B cell (primary cell): ENCODE results near the gene PFN3. TPM values are rescaled to one million over a fixed set of nuclear protein-coding genes. Genes with fewer than 3 reads are reported as not detected.

ENCODE experiments used
- ATAC-seq: fragments of 200-7000 bp; cut with Tn5 transposase; one replicate; pipeline ENCODE4 v1.10.0; 2021; ENCODE audit warnings: low read depth, mild to moderate bottlenecking, moderate number of reproducible peaks, moderate library complexity
- CTCF ChIA-PET: fragments of 350-600 bp; sonication (Branson Sonifier 250); formaldehyde crosslinking; loops from one replicate; lab custom pipeline; 2021; ENCODE audit warnings: antibody characterized with exemption, inconsistent platforms; lab: Charles Lee
- POLR2A ChIA-PET: fragments of 350-600 bp; sonication (Branson Sonifier 250); formaldehyde crosslinking; loops from one replicate; lab custom pipeline; 2021; ENCODE audit warnings: antibody characterized with exemption; lab: Charles Lee
- DNase-seq: peaks from one replicate; pipeline ENCODE4 v3.0.0; 2013
- H2AFZ ChIP-seq: 2 replicates; pipeline ENCODE4 v1.6.1; 2012; ENCODE audit warnings: mild to moderate bottlenecking, low read depth, low read length; ENCODE audit not compliant: insufficient read depth, poor library complexity, severe bottlenecking
- H3K27ac ChIP-seq, 2 donors: 1 replicate in 1 of 2; 2 replicates in 1 of 2; pipeline ENCODE4 v1.5.1; 2012 to 2013; ENCODE audit warnings: low read length in 2 of 2, mild to moderate bottlenecking in 2 of 2, moderate library complexity in 1 of 2
- H3K27me3 ChIP-seq, 4 experiments: fragments of 200-600 bp in 1 of 4; sonication (generic) in 1 of 4; replicated peaks in 1 of 4; 1 replicate in 2 of 4; 2 replicates in 2 of 4; pipeline versions ENCODE4 v1.6.1 to v1.7.0; 2013 to 2016; ENCODE audit warnings: low read length in 3 of 4, mild to moderate bottlenecking in 2 of 4, mixed read lengths in 1 of 4, moderate library complexity in 1 of 4; ENCODE audit not compliant: insufficient read depth in 4 of 4, control insufficient read depth in 3 of 4; ENCODE audit errors: control extremely low read depth in 1 of 4
- H3K36me3 ChIP-seq, 2 experiments: replicated peaks in 1 of 2; 1 replicate in 1 of 2; 2 replicates in 1 of 2; pipeline versions ENCODE4 v1.6.1 to v1.7.1; 2013; ENCODE audit warnings: low read length in 1 of 2; ENCODE audit not compliant: insufficient read depth in 2 of 2, control insufficient read depth in 1 of 2; ENCODE audit errors: control extremely low read depth in 1 of 2, extremely low read depth in 1 of 2
- H3K4me1 ChIP-seq, 2 donors: fragments of 200-600 bp in 1 of 2; sonication (generic) in 1 of 2; 1 replicate in 1 of 2; 2 replicates in 1 of 2; pipeline versions ENCODE4 v1.5.1 to v1.6.1; 2013 to 2017; ENCODE audit warnings: low read length in 2 of 2; ENCODE audit not compliant: control insufficient read depth in 2 of 2, insufficient read depth in 2 of 2
- H3K4me2 ChIP-seq: replicated peaks from 2 replicates; pipeline ENCODE3; 2012; ENCODE audit warnings: mild to moderate bottlenecking, low read depth, low read length; ENCODE audit not compliant: poor library complexity, severe bottlenecking
- H3K4me3 ChIP-seq, 5 experiments: fragments of 200-600 bp in 1 of 5; sonication (generic) in 1 of 5; 1 replicate in 3 of 5; 2 replicates in 2 of 5; pipeline versions ENCODE4 v1.5.1 to v1.7.0; 2011 to 2016; ENCODE audit warnings: low read length in 4 of 5, mild to moderate bottlenecking in 4 of 5, low read depth in 2 of 5, control low read depth in 1 of 5, moderate library complexity in 1 of 5; ENCODE audit not compliant: insufficient read depth in 1 of 5; ENCODE audit errors: control extremely low read depth in 1 of 5, extremely low read depth in 1 of 5
- H3K79me2 ChIP-seq: fragments of 200-600 bp; sonication (generic); one replicate; pipeline ENCODE4 v1.6.0; 2016; ENCODE audit warnings: low read length; ENCODE audit not compliant: control insufficient read depth, insufficient read depth
- H3K9ac ChIP-seq: fragments of 200-600 bp; sonication (generic); 2 replicates; pipeline ENCODE4 v1.6.1; 2017; ENCODE audit warnings: mild to moderate bottlenecking, low read length, moderate library complexity
- H3K9me3 ChIP-seq, 3 donors: one replicate each; pipeline versions ENCODE4 v1.6.1 to v1.7.1; 2013; ENCODE audit warnings: low read length in 2 of 3; ENCODE audit not compliant: control insufficient read depth in 2 of 3, insufficient read depth in 1 of 3; ENCODE audit errors: control extremely low read depth in 1 of 3
- H4K20me1 ChIP-seq: 2 replicates; pipeline ENCODE4 v1.6.0; 2012; ENCODE audit warnings: mild to moderate bottlenecking, low read length; ENCODE audit not compliant: insufficient read depth, control insufficient read depth, poor library complexity, severe bottlenecking
- H3K27ac Mint-ChIP-seq: one replicate; pipeline ENCODE4 v1.8.0; 2021; ENCODE audit warnings: mixed read lengths
- H3K27me3 Mint-ChIP-seq: one replicate; pipeline ENCODE4 v1.8.0; 2021; ENCODE audit warnings: mixed read lengths
- H3K4me1 Mint-ChIP-seq: one replicate; pipeline ENCODE4 v1.8.0; 2021; ENCODE audit warnings: mixed read lengths
- H3K4me3 Mint-ChIP-seq: one replicate; pipeline ENCODE4 v1.8.0; 2021; ENCODE audit warnings: mixed read lengths
- H3K9me3 Mint-ChIP-seq: one replicate; pipeline ENCODE4 v1.8.0; 2022; ENCODE audit warnings: mixed read lengths; ENCODE audit not compliant: insufficient read depth
- EZH2 ChIP-seq: IDR thresholded peaks from 2 replicates; pipeline ENCODE4 v1.6.1; 2012; ENCODE audit warnings: borderline replicate concordance, low read depth, mild to moderate bottlenecking, moderate library complexity, low read length; ENCODE audit not compliant: insufficient read depth, poor library complexity, severe bottlenecking
- WGBS: methylation state at CpG from one replicate; pipeline ENCODE4 v1.1.5; 2013; ENCODE audit warnings: missing lambda C conversion rate; ENCODE audit not compliant: insufficient coverage; 5-methylcytosine and 5-hydroxymethylcytosine counted together
- intact Hi-C: fragments of 100-400 bp; cut with micrococcal nuclease; formaldehyde crosslinking; loops from one replicate; pipeline ENCODE4 v1.10.0; 2022
- polyA plus RNA-seq: library from polyadenylated mRNA; depleted of rRNA; stranded (reverse); fragments of >200 nt; gene quantifications from 2 replicates; pipeline ENCODE4 v1.2.3, GENCODE V29; 2012
- total RNA-seq, 2 donors: library from RNA; stranded (reverse); fragments of 120-200 nt in 1 of 2; gene quantifications; 1 replicate in 1 of 2; 2 replicates in 1 of 2; pipeline versions ENCODE4 v1.2.3 to v1.2.4, GENCODE V29; 2013 to 2022
- TF ChIP-seq, protein P1 (sequence below): fragments of 200-600 bp; IDR thresholded peaks from one replicate; pipeline ENCODE4 v1.8.0; 2022; ENCODE audit warnings: antibody characterized with exemption, mild to moderate bottlenecking

PFN3 gene
- total and polyA plus RNA-seq, 2 donors (not counting 1 experiment from before 2014, with no cell fraction given): not detected

DNA sequence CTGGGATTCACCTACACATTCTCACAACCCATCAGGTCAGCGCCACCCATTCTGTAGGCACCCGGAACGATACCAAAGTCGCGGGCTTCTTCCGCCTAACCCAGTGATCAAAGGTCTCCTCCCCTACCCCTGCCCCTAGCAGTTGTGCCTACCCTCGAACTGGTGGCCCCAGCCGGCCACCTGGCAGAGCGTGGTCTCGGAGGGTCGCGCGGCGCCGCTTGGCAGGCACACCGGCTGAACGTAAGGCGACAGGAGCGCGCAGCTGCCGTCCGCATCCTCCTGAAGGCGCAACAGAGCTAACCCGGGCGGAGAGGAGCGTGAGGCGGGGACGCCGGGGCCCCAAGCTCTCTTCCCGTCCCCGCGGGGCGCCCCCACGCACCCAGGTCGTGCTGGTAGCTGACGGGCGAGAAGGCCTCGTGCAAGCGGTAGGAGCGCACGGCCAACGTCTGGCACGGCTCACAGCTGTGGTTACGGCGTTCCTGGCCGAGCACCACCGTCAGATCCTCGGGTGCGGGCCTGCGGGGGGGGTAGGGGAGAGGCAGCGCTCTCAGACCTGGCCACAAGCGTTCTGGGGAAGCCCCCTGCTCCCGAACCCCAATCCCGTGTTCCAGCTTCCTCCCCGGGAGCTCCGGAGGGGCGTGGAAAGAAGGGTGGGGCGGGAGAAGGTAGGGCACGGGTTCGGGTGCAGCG lies 2.8 kb upstream of the PFN3 start:
- Histone ChIP-seq H2AFZ (peak overlapping the region; percentile 77), H4K20me1 (no peaks in the 10 kb centered on the region), H3K27ac (no peak overlapping the region), H3K4me3 (peak overlapping the region; percentile 19 to 68 (median 61)), H3K9ac (peak overlapping the region; percentile 66), H3K4me1 (peaks cover 38 to 50% of the 10 kb centered on the region in 2 donors), H3K36me3 (no peaks in the 10 kb centered on the region), H3K27me3 (peaks cover 0 to 40% (median 9%) of the 10 kb centered on the region in 4 experiments), H3K79me2 (no peaks in the 10 kb centered on the region), H3K9me3 (peaks cover 0 to 19% (median 0%) of the 10 kb centered on the region in 3 donors), H3K4me2 (peak overlapping the region; percentile 96)
- no peak for TF ChIP-seq EZH2
- TF ChIP-seq, protein P1, sequence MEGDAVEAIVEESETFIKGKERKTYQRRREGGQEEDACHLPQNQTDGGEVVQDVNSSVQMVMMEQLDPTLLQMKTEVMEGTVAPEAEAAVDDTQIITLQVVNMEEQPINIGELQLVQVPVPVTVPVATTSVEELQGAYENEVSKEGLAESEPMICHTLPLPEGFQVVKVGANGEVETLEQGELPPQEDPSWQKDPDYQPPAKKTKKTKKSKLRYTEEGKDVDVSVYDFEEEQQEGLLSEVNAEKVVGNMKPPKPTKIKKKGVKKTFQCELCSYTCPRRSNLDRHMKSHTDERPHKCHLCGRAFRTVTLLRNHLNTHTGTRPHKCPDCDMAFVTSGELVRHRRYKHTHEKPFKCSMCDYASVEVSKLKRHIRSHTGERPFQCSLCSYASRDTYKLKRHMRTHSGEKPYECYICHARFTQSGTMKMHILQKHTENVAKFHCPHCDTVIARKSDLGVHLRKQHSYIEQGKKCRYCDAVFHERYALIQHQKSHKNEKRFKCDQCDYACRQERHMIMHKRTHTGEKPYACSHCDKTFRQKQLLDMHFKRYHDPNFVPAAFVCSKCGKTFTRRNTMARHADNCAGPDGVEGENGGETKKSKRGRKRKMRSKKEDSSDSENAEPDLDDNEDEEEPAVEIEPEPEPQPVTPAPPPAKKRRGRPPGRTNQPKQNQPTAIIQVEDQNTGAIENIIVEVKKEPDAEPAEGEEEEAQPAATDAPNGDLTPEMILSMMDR: no peak
- H3K27ac Mint-ChIP-seq: peak overlapping the region; percentile 32
- peaks cover 39% of the 10 kb centered on the region for H3K4me1 Mint-ChIP-seq
- DNase-seq: peak; percentile 77
- ChIA-PET POLR2A (interaction anchor here (0.6 to 5.6 kb wide), 9 partner anchors 23 to 332 kb away, joined by 3 to 87 read pairs (median 14); partner anchors contain the start of gene GRK6), CTCF (interaction anchor here (0.9 to 12.7 kb wide), 31 partner anchors 10 to 289 kb away, joined by 3 to 628 read pairs (median 6); partner anchors contain the start of genes DDX41, DOK3, GRK6 and PDLIM7)
- H3K27me3 Mint-ChIP-seq: peaks cover 14% of the 10 kb centered on the region
- no peaks in the 10 kb centered on the region for H3K9me3 Mint-ChIP-seq
- intact Hi-C loops: loop anchor here (1.0 to 10.0 kb wide), 3 partner anchors 13 to 288 kb away; partner anchors contain the start of gene B4GALT7
- peak overlapping the region; percentile 84 for H3K4me3 Mint-ChIP-seq
- ATAC-seq: peak; percentile 5
- whole genome bisulfite sequencing: 2% methylated on average over 60 of the region's 61 CpGs
